Mucosa of stomach (tissue), 1 donor: ENCODE results near the gene ALKBH3.

Experiments
- H3K27me3 ChIP-seq: one replicate; pipeline ENCODE4 v1.7.0; 2013; ENCODE audit warnings: mild to moderate bottlenecking, low read length; ENCODE audit not compliant: control insufficient read depth, insufficient read depth
- H3K36me3 ChIP-seq: one replicate; pipeline ENCODE4 v1.7.0; 2013; ENCODE audit warnings: low read length; ENCODE audit not compliant: control insufficient read depth, insufficient read depth
- H3K4me1 ChIP-seq: one replicate; pipeline ENCODE4 v1.7.0; 2013; ENCODE audit warnings: mild to moderate bottlenecking, low read length; ENCODE audit not compliant: control insufficient read depth, insufficient read depth
- H3K4me3 ChIP-seq: one replicate; pipeline ENCODE4 v1.7.0; 2013; ENCODE audit warnings: low read length
- H3K9ac ChIP-seq: one replicate; pipeline ENCODE4 v1.7.0; 2013; ENCODE audit warnings: mild to moderate bottlenecking, low read length, moderate library complexity
- H3K9me3 ChIP-seq: one replicate; pipeline ENCODE4 v1.7.0; 2013; ENCODE audit warnings: mild to moderate bottlenecking, low read length, moderate library complexity; ENCODE audit not compliant: control insufficient read depth
- donor health status: Pancreatic carcinoma.

ALKBH3 gene

GRCh38 chr11:43925063-43925931 lies 44.7 kb downstream of the ALKBH3 start:
- Histone ChIP-seq H3K4me1 (peaks cover 30% of the 10 kb centered on the region), H3K27me3 (no peaks in the 10 kb centered on the region), H3K9me3 (no peaks in the 10 kb centered on the region), H3K36me3 (no peaks in the 10 kb centered on the region), H3K9ac (no peak overlapping the region), H3K4me3 (no peak overlapping the region)

GRCh38 chr11:43925932-43926505 lies 45.4 kb downstream of the ALKBH3 start:
- Histone ChIP-seq H3K4me1 (peaks cover 28% of the 10 kb centered on the region), H3K36me3 (no peaks in the 10 kb centered on the region), H3K4me3 (no peak overlapping the region), H3K9ac (no peak overlapping the region), H3K27me3 (no peaks in the 10 kb centered on the region), H3K9me3 (no peaks in the 10 kb centered on the region)

GRCh38 chr11:43927070-43927469 lies 46.4 kb downstream of the ALKBH3 start:
- peaks cover 24% of the 10 kb centered on the region for H3K4me1 ChIP-seq
- no peaks in the 10 kb centered on the region for H3K9me3 ChIP-seq
- H3K36me3 ChIP-seq: no peaks in the 10 kb centered on the region
- no peaks in the 10 kb centered on the region for H3K27me3 ChIP-seq
- H3K4me3 ChIP-seq: no peak overlapping the region
- H3K9ac ChIP-seq: no peak overlapping the region

GRCh38 chr11:43927925-43928707 lies 47.5 kb downstream of the ALKBH3 start:
- H3K9ac ChIP-seq: no peak overlapping the region
- H3K36me3 ChIP-seq: no peaks in the 10 kb centered on the region
- no peaks in the 10 kb centered on the region for H3K9me3 ChIP-seq
- H3K4me1 ChIP-seq: peaks cover 24% of the 10 kb centered on the region
- no peaks in the 10 kb centered on the region for H3K27me3 ChIP-seq
- no peak overlapping the region for H3K4me3 ChIP-seq

- Histone ChIP-seq H3K27me3 (no peaks in the 10 kb centered on the region), H3K36me3 (no peaks in the 10 kb centered on the region), H3K4me1 (peaks cover 19% of the 10 kb centered on the region), H3K9ac (no peak overlapping the region), H3K9me3 (no peaks in the 10 kb centered on the region), H3K4me3 (no peak overlapping the region)
Observed at GRCh38 chr11:43928721-43929120, 48.1 kb downstream of the ALKBH3 start.

GRCh38 chr11:43930868-43931716 lies 50.5 kb downstream of the ALKBH3 start:
- Histone ChIP-seq H3K4me3 (no peak overlapping the region), H3K4me1 (no peaks in the 10 kb centered on the region), H3K27me3 (no peaks in the 10 kb centered on the region), H3K36me3 (no peaks in the 10 kb centered on the region), H3K9me3 (no peaks in the 10 kb centered on the region), H3K9ac (no peak overlapping the region)

- no peak overlapping the region for H3K4me3 ChIP-seq
- H3K27me3 ChIP-seq: no peaks in the 10 kb centered on the region
- no peaks in the 10 kb centered on the region for H3K36me3 ChIP-seq
- H3K4me1 ChIP-seq: no peaks in the 10 kb centered on the region
- no peaks in the 10 kb centered on the region for H3K9me3 ChIP-seq
- H3K9ac ChIP-seq: no peak overlapping the region
Observed at GRCh38 chr11:43931717-43932039, 51.0 kb downstream of the ALKBH3 start.

GRCh38 chr11:43933226-43933607 lies 52.6 kb downstream of the ALKBH3 start:
- Histone ChIP-seq H3K27me3 (no peaks in the 10 kb centered on the region), H3K4me1 (peaks cover 5% of the 10 kb centered on the region), H3K9me3 (no peaks in the 10 kb centered on the region), H3K9ac (no peak overlapping the region), H3K36me3 (no peaks in the 10 kb centered on the region), H3K4me3 (no peak overlapping the region)

GRCh38 chr11:43933608-43934551 lies 53.2 kb downstream of the ALKBH3 start:
- H3K36me3 ChIP-seq: no peaks in the 10 kb centered on the region
- no peaks in the 10 kb centered on the region for H3K9me3 ChIP-seq
- H3K4me1 ChIP-seq: peaks cover 5% of the 10 kb centered on the region
- no peak overlapping the region for H3K9ac ChIP-seq
- H3K4me3 ChIP-seq: no peak overlapping the region
- no peaks in the 10 kb centered on the region for H3K27me3 ChIP-seq

GRCh38 chr11:43934601-43935423 lies 54.2 kb downstream of the ALKBH3 start:
- Histone ChIP-seq H3K27me3 (no peaks in the 10 kb centered on the region), H3K36me3 (no peaks in the 10 kb centered on the region), H3K9me3 (no peaks in the 10 kb centered on the region), H3K4me1 (peaks cover 5% of the 10 kb centered on the region), H3K4me3 (no peak overlapping the region), H3K9ac (no peak overlapping the region)
